Nephron progenitor cell (in vitro differentiated cells): Measurements from ENCODE around the gene LRAT.

Experiments used
- DNase-seq: peaks from one replicate; pipeline ENCODE4 v3.0.0; 2021
- H3K27ac Mint-ChIP-seq: 2 replicates; pipeline ENCODE4 v1.8.0; 2021; ENCODE audit warnings: mild to moderate bottlenecking, moderate library complexity, mixed read lengths
- H3K27me3 Mint-ChIP-seq: 2 replicates; pipeline ENCODE4 v1.8.0; 2021; ENCODE audit warnings: mild to moderate bottlenecking, low read depth, mixed read lengths; ENCODE audit not compliant: poor library complexity
- H3K36me3 Mint-ChIP-seq: 2 replicates; pipeline ENCODE4 v1.8.0; 2021; ENCODE audit warnings: low read depth, mixed read lengths
- H3K4me1 Mint-ChIP-seq: 2 replicates; pipeline ENCODE4 v1.8.0; 2021; ENCODE audit warnings: mixed read lengths
- H3K4me3 Mint-ChIP-seq: 2 replicates; pipeline ENCODE4 v1.8.0; 2021; ENCODE audit warnings: mild to moderate bottlenecking, moderate library complexity, mixed read lengths
- H3K9me3 Mint-ChIP-seq: 2 replicates; pipeline ENCODE4 v1.8.0; 2021; ENCODE audit warnings: mild to moderate bottlenecking, moderate library complexity, mixed read lengths
- CTCF ChIP-seq: fragments of 200-600 bp; sonication (generic); IDR thresholded peaks from 2 replicates; pipeline ENCODE4 v1.5.0; 2021; ENCODE audit warnings: antibody characterized with exemption

The LRAT gene

DNA sequence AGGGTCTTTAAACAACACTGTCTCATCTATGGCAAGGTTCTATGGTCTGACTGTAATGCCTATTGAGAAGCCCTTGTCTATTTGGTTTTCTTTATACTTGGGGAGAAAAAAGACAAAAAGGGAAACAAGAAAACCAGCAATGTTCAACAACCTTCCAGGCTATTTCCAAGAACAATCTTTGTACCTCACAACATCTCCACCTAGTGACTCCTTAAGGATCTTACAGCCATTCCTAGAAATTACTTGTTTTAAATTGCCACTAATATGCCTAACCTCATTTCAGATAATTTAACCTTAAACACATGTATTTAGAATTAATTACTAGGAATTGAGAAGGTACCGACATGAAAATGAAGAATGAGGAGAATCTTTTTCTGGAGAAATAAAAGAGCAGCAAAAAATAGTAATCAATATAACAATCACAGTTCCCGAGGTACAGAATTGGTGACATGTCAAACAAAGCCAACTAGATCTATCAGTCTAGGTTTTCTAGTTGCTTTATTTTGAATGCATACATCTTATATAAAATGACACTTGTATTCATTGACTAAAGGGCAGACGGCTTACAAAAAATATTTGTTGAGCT, 35.7 kb downstream of the LRAT start:
- TF ChIP-seq CTCF: peak; percentile 59
- no peaks in the 10 kb centered on the region for H3K4me1 Mint-ChIP-seq
- H3K9me3 Mint-ChIP-seq: peaks cover 3% of the 10 kb centered on the region
- no peak overlapping the region for H3K27ac Mint-ChIP-seq
- no peak overlapping the region for H3K4me3 Mint-ChIP-seq
- peaks cover 4% of the 10 kb centered on the region for H3K27me3 Mint-ChIP-seq
- no peaks in the 10 kb centered on the region for H3K36me3 Mint-ChIP-seq
- DNase-seq: no peak

DNA sequence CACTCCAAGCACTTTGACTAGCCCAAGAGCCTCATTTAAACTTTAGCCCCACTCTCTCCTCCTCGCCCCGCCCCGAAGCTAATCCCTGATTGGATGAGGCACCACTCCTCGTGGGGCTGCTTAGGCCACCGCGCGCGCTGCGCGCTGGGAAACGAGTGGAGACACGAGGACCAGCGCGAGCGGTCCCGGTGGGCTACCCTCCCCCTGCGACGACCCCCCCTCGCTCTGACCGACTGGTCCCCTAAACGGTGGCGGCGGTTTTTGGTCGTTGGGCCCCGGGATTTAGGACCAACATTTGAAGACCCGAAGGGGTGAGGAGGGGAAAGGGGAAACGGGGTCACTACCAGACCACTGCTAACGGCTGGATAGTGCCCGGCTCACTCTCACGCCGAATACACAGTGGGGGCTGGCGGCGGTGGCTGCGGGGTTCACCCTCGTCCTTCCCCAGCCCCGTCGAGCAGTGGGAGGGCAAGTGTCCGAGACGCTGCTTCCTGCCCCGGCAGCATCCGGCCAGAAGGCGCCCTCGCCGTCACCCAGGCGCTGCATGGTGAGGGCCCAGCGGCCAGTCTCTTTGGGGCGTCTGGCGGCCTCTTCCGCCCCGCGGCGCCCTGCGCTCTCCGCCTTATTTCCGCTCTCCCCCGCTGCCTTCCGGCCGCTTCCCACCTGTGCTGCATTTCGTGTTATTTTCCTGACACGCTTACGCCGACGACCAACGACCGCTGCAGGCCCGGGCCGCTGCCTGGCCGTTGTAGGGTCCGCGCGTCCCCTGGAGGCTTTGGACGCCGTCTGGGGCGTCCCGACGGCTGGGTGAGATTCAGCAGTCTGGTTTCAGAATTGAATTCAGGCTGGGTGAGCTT, 37.6 kb downstream of the LRAT start, which contains the start of gene RBM46:
TSS of gene RBM46 (plus strand) at position 147 of the 857 bp plus-strand sequence. CDS start 15,481 bp downstream, outside the sequence.
- H3K9me3 Mint-ChIP-seq: no peaks in the 10 kb centered on the region
- H3K27ac Mint-ChIP-seq: no peak within 1 kb of the TSS
- no peak within 1 kb of the TSS for H3K4me3 Mint-ChIP-seq
- no peaks in the 10 kb centered on the region for H3K27me3 Mint-ChIP-seq
- no peaks in the 10 kb centered on the region for H3K4me1 Mint-ChIP-seq
- TF ChIP-seq CTCF: no peak
- H3K36me3 Mint-ChIP-seq: no peaks in the 10 kb centered on the region
- DNase-seq: no peak

GRCh38 chr4:154781983-154782293, 38.1 kb downstream of the LRAT start:
- Mint-ChIP-seq H3K4me1 (no peaks in the 10 kb centered on the region), H3K4me3 (no peak overlapping the region), H3K27ac (no peak overlapping the region), H3K9me3 (no peaks in the 10 kb centered on the region), H3K36me3 (no peaks in the 10 kb centered on the region), H3K27me3 (no peaks in the 10 kb centered on the region)
- TF ChIP-seq CTCF: no peak
- no peak for DNase-seq
